HG02885 (cell line): Measurements from ENCODE around the gene GH1.
"Not testable (repeated sequence)": the region's sequence is repeated elsewhere in the genome, so short reads cannot be mapped to it uniquely, and the experiment has no call there.

Experiments
- ATAC-seq: cut with Tn5 transposase; IDR thresholded peaks from one replicate; pipeline ENCODE4 v1.9.1; 2021; ENCODE audit warnings: mild to moderate bottlenecking; ENCODE audit not compliant: unreplicated experiment, poor library complexity

Gene GH1

GRCh38 chr17:63901971-63902370 lies 16.7 kb downstream of the GH1 start:
- not testable (repeated sequence) for ATAC-seq

GRCh38 chr17:63898899-63899798 lies 19.5 kb downstream of the GH1 start:
- ATAC-seq, result not testable (repeated sequence)

- not testable (repeated sequence) for ATAC-seq
Measured at GRCh38 chr17:63896524-63897354, 21.9 kb downstream of the GH1 start, which contains the start of gene CSH1. Gene CSH1, minus strand, starts transcription at chr17:63896574. Its CDS starts 63 bp downstream, at chr17:63896511.

- not testable (repeated sequence) for ATAC-seq
Measured at GRCh38 chr17:63894821-63895220, 23.8 kb downstream of the GH1 start.

- not testable (repeated sequence) for ATAC-seq
Measured at GRCh38 chr17:63894021-63894420, 24.6 kb downstream of the GH1 start.

- ATAC-seq, result not testable (repeated sequence)
Measured at GRCh38 chr17:63892316-63893037, 26.2 kb downstream of the GH1 start.

- ATAC-seq, result not testable (repeated sequence)
Measured at GRCh38 chr17:63889026-63889848, 29.4 kb downstream of the GH1 start.

GRCh38 chr17:63885119-63885518 lies 33.5 kb downstream of the GH1 start:
- not testable (repeated sequence) for ATAC-seq

GRCh38 chr17:63882626-63883126 lies 36.0 kb downstream of the GH1 start:
- ATAC-seq, result not testable (repeated sequence)

- no peak for ATAC-seq
Measured at GRCh38 chr17:63881935-63882601, 36.6 kb downstream of the GH1 start, which contains the start of gene GH2. Gene GH2, minus strand, starts transcription at chr17:63881944. Its CDS starts 143 bp downstream, at chr17:63881801.

- not testable (repeated sequence) for ATAC-seq
Measured at GRCh38 chr17:63881337-63881736, 37.3 kb downstream of the GH1 start.

GRCh38 chr17:63880706-63881105 lies 37.9 kb downstream of the GH1 start:
- ATAC-seq, result no peak

GRCh38 chr17:63878413-63878812 lies 40.2 kb downstream of the GH1 start:
- not testable (repeated sequence) for ATAC-seq

GRCh38 chr17:63874693-63875092 lies 43.9 kb downstream of the GH1 start:
- not testable (repeated sequence) for ATAC-seq

GRCh38 chr17:63874061-63874626 lies 44.5 kb downstream of the GH1 start:
- ATAC-seq, result not testable (repeated sequence)

GRCh38 chr17:63873577-63873976 lies 45.1 kb downstream of the GH1 start, which contains the start of gene CSH2:
Gene CSH2, minus strand, starts transcription at chr17:63873677. Its CDS starts 63 bp downstream, at chr17:63873614.
- ATAC-seq, result not testable (repeated sequence)

- not testable (repeated sequence) for ATAC-seq
Measured at GRCh38 chr17:63871646-63872365, 46.8 kb downstream of the GH1 start.
